Naive thymus-derived CD4-positive, alpha-beta T cell (primary cell): Measurements from ENCODE around the gene LIMA1. TPM values are rescaled to one million over a fixed set of nuclear protein-coding genes. Genes with fewer than 3 reads are reported as not detected.
"Not testable (repeated sequence)": the region's sequence is repeated elsewhere in the genome, so short reads cannot be mapped to it uniquely, and the experiment has no call there.

Experiments
- ATAC-seq: fragments of 150-1000 bp; cut with Tn5 transposase; 2 replicates; pipeline ENCODE4 v1.10.0; 2021; ENCODE audit warnings: mild to moderate bottlenecking, moderate library complexity
- CTCF ChIA-PET: fragments of 350-600 bp; sonication (Branson Sonifier 250); formaldehyde crosslinking; loops from one replicate; lab custom pipeline; 2021; ENCODE audit warnings: antibody characterized with exemption; lab: Charles Lee
- POLR2A ChIA-PET: fragments of 350-600 bp; sonication (Branson Sonifier 250); formaldehyde crosslinking; loops from one replicate; lab custom pipeline; 2021; ENCODE audit warnings: antibody characterized with exemption, inconsistent platforms; lab: Charles Lee
- DNase-seq, 9 donors: peaks; one replicate each; pipeline versions ENCODE4 v3.0.0 to v3.0.0-alpha.2; 2020 to 2022; ENCODE audit warnings: mixed read lengths in 1 of 9
- H3K27ac ChIP-seq: one replicate; pipeline ENCODE4 v1.7.0; 2013; ENCODE audit warnings: mild to moderate bottlenecking, low read depth, low read length, moderate library complexity
- H3K27me3 ChIP-seq, 2 donors: one replicate each; pipeline ENCODE4 v1.7.0; 2013; ENCODE audit warnings: low read length in 2 of 2, mild to moderate bottlenecking in 2 of 2, moderate library complexity in 2 of 2; ENCODE audit not compliant: control insufficient read depth in 2 of 2, insufficient read depth in 2 of 2
- H3K36me3 ChIP-seq, 3 experiments: 1 replicate in 2 of 3; 2 replicates in 1 of 3; pipeline ENCODE4 v1.7.0; 2013; ENCODE audit warnings: low read length in 3 of 3, mild to moderate bottlenecking in 3 of 3, moderate library complexity in 1 of 3; ENCODE audit not compliant: insufficient read depth in 3 of 3, control insufficient read depth in 2 of 3
- H3K4me1 ChIP-seq, 2 donors: one replicate each; pipeline ENCODE4 v1.7.0; 2013; ENCODE audit warnings: low read length in 2 of 2, mild to moderate bottlenecking in 2 of 2, moderate library complexity in 1 of 2; ENCODE audit not compliant: control insufficient read depth in 2 of 2, insufficient read depth in 2 of 2
- H3K4me3 ChIP-seq: 2 replicates; pipeline ENCODE4 v1.7.0; 2013; ENCODE audit warnings: mild to moderate bottlenecking, low read length
- H3K9me3 ChIP-seq, 3 experiments: 1 replicate in 2 of 3; 2 replicates in 1 of 3; pipeline ENCODE4 v1.7.0; 2013; ENCODE audit warnings: low read length in 3 of 3; ENCODE audit not compliant: control insufficient read depth in 2 of 3
- H3K27ac Mint-ChIP-seq, 9 donors: one replicate each; pipeline ENCODE4 v1.8.0; 2020 to 2022; ENCODE audit warnings: mixed read lengths in 9 of 9, mild to moderate bottlenecking in 8 of 9, moderate library complexity in 5 of 9, inconsistent platforms in 2 of 9
- H3K27me3 Mint-ChIP-seq, 5 donors: one replicate each; pipeline ENCODE4 v1.8.0; 2021 to 2022; ENCODE audit warnings: mixed read lengths in 5 of 5, mild to moderate bottlenecking in 1 of 5
- H3K36me3 Mint-ChIP-seq, 5 donors: one replicate each; pipeline ENCODE4 v1.8.0; 2020 to 2022; ENCODE audit warnings: mixed read lengths in 5 of 5, mild to moderate bottlenecking in 3 of 5, inconsistent platforms in 1 of 5
- H3K4me1 Mint-ChIP-seq, 7 donors: one replicate each; pipeline ENCODE4 v1.8.0; 2020 to 2022; ENCODE audit warnings: mixed read lengths in 7 of 7, mild to moderate bottlenecking in 3 of 7, inconsistent platforms in 1 of 7
- H3K4me3 Mint-ChIP-seq, 10 donors: one replicate each; pipeline ENCODE4 v1.8.0; 2020 to 2022; ENCODE audit warnings: mild to moderate bottlenecking in 10 of 10, mixed read lengths in 10 of 10, moderate library complexity in 6 of 10, inconsistent platforms in 2 of 10
- H3K9me3 Mint-ChIP-seq, 11 donors: one replicate each; pipeline ENCODE4 v1.8.0; 2020 to 2022; ENCODE audit warnings: mixed read lengths in 11 of 11, mild to moderate bottlenecking in 4 of 11, inconsistent platforms in 1 of 11, moderate library complexity in 1 of 11
- intact Hi-C, 2 donors: fragments of 100-400 bp; cut with micrococcal nuclease; formaldehyde crosslinking; loops; one replicate each; pipeline ENCODE4 v1.15.1; 2023
- polyA plus RNA-seq, 2 donors: library from polyadenylated mRNA; unstranded; fragments of 300-500 nt; fragmentation: Illumina TruSeq; gene quantifications; one replicate each; pipeline ENCODE4 v1.2.3, GENCODE V29; 2021
- total RNA-seq, 6 experiments: library from RNA in 5 of 6; stranded (reverse) in 5 of 6; gene quantifications; 1 replicate in 5 of 6; 2 replicates in 1 of 6; pipeline ENCODE4 v1.2.3 and lab custom pipeline; 2021 to 2026

Gene LIMA1
- total and polyA plus RNA-seq, 7 experiments from 2014 or later: 5.4 to 33.6 (median 11.2) TPM

DNA sequence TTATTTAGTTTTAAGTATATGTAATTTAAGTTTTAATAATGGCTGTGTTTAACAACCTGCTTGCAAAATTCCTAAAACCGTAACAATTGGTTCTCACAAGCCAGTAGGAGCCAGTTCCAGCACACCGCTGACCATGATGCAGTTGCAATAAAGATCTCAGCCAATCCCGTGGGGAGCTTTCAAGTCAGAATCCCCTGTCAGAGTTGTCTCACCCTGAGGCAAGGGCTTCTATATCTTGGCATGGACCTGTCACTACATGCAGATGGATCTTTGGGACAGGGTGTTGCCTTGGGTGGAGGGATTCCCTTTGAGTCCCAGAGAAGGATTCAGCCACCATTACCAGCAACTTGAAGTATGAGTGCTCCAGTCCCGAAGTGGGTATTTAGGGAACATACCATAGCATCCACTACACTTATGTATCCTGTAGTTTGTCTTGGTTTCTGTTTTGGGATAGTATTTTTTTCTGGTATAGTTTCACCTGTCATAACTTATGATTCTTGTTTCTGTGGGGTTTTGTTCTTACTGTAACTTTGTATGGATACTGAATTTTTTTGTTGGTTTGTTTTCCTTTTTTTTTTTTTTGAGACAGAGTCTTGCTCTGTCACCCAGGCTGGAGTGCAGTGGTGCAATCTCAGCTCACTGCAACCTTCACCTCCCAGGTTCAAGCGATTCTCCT is 30.1 kb upstream of the LIMA1 start:
- H3K27me3 Mint-ChIP-seq: no peaks in the 10 kb centered on the region
- no peak overlapping the region for H3K4me3 Mint-ChIP-seq
- intact Hi-C loops: loop anchor here in 1 of 2 donors (5.0 kb wide), 2 partner anchors 101 to 181 kb away; no protein-coding TSS in a partner anchor
- peaks cover 0 to 3% (median 0%) of the 10 kb centered on the region in 7 donors for H3K4me1 Mint-ChIP-seq
- H3K27ac Mint-ChIP-seq: no peak overlapping the region
- ATAC-seq (no peak), DNase-seq (no peak)
- no peaks in the 10 kb centered on the region for H3K27me3 ChIP-seq
- H3K9me3 ChIP-seq: no peaks in the 10 kb centered on the region
- no peaks in the 10 kb centered on the region for H3K36me3 ChIP-seq
- CTCF ChIA-PET: no interaction called here
- peaks cover 0 to 12% (median 0%) of the 10 kb centered on the region in 5 donors for H3K36me3 Mint-ChIP-seq
- H3K4me1 ChIP-seq: no peaks in the 10 kb centered on the region
- no peaks in the 10 kb centered on the region for H3K9me3 Mint-ChIP-seq
- H3K27ac ChIP-seq: no peak overlapping the region
- no peak overlapping the region for H3K4me3 ChIP-seq
- POLR2A ChIA-PET: no interaction called here

GRCh38 chr12:50311858-50312609 is 28.7 kb upstream of the LIMA1 start:
- H3K4me3 Mint-ChIP-seq, H3K4me1 ChIP-seq, H3K27me3 ChIP-seq, H3K9me3 ChIP-seq, H3K27me3 Mint-ChIP-seq, POLR2A ChIA-PET, H3K9me3 Mint-ChIP-seq, ATAC-seq, H3K4me3 ChIP-seq, H3K36me3 ChIP-seq, H3K27ac ChIP-seq, DNase-seq, CTCF ChIA-PET, H3K4me1 Mint-ChIP-seq: not testable (repeated sequence)
- Mint-ChIP-seq H3K36me3 (peaks cover 0 to 12% (median 0%) of the 10 kb centered on the region in 5 donors), H3K27ac (peak overlapping the region in 1 of 9 donors; percentile 1)
- intact Hi-C loops: loop anchor here in 1 of 2 donors (5.0 kb wide), 2 partner anchors 100 to 180 kb away; no protein-coding TSS in a partner anchor

- CTCF ChIA-PET: interaction anchor here (0.6 kb wide), 1 partner anchor 72 kb away, joined by 4 read pairs; no protein-coding TSS in a partner anchor
- POLR2A ChIA-PET: no interaction called here
- H3K27me3 Mint-ChIP-seq: no peaks in the 10 kb centered on the region
- Histone ChIP-seq H3K27ac (no peak overlapping the region), H3K4me1 (no peaks in the 10 kb centered on the region), H3K9me3 (no peaks in the 10 kb centered on the region), H3K27me3 (no peaks in the 10 kb centered on the region), H3K4me3 (no peak overlapping the region), H3K36me3 (no peaks in the 10 kb centered on the region)
- ATAC-seq (no peak), DNase-seq (no peak)
- peaks cover 0 to 12% (median 0%) of the 10 kb centered on the region in 5 donors for H3K36me3 Mint-ChIP-seq
- intact Hi-C loops: loop anchor here in 1 of 2 donors (5.0 kb wide), 2 partner anchors 98 to 178 kb away; no protein-coding TSS in a partner anchor
- H3K9me3 Mint-ChIP-seq: peaks cover 0 to 2% (median 0%) of the 10 kb centered on the region in 11 donors
- H3K4me1 Mint-ChIP-seq: peaks cover 0 to 3% (median 0%) of the 10 kb centered on the region in 7 donors
- no peak overlapping the region for H3K27ac Mint-ChIP-seq
- no peak overlapping the region for H3K4me3 Mint-ChIP-seq
Measured at GRCh38 chr12:50309950-50310349, 26.6 kb upstream of the LIMA1 start.

- no peak overlapping the region for H3K27ac ChIP-seq
- ATAC-seq (no peak), DNase-seq (no peak)
- no peaks in the 10 kb centered on the region for H3K4me1 ChIP-seq
- H3K36me3 ChIP-seq: no peaks in the 10 kb centered on the region
- no peaks in the 10 kb centered on the region for H3K27me3 ChIP-seq
- Mint-ChIP-seq H3K9me3 (peaks cover 0 to 2% (median 0%) of the 10 kb centered on the region in 11 donors), H3K36me3 (no peaks in the 10 kb centered on the region), H3K4me3 (no peak overlapping the region), H3K27me3 (no peaks in the 10 kb centered on the region), H3K27ac (no peak overlapping the region), H3K4me1 (no peaks in the 10 kb centered on the region)
- H3K9me3 ChIP-seq: no peaks in the 10 kb centered on the region
- H3K4me3 ChIP-seq: no peak overlapping the region
- intact Hi-C loops: no loop called here
- ChIA-PET POLR2A (no interaction called here), CTCF (no interaction called here)
Measured at GRCh38 chr12:50302686-50303085, 19.4 kb upstream of the LIMA1 start.

DNA sequence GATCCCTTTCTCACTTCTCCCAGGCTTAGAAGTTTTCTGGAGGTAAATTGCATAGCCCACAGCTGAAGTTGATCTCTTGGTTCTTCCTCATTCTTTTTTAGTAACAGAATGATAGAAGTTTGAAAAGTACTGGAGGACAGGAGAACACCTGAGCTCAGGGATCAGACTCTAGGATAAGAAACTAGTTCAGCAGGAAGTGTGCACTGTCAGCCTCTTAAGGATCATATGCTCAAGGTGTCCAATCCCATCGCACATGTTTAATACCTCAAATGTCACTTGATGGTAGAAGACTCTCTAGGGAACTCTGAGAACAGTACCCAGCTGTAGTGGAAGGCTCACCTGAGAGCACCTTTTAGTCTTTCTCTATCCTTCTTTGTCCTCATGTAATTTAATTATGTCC is 14.7 kb upstream of the LIMA1 start:
- DNase-seq (no peak), ATAC-seq (no peak)
- Mint-ChIP-seq H3K9me3 (peaks cover 0 to 1% (median 0%) of the 10 kb centered on the region in 11 donors), H3K27me3 (no peaks in the 10 kb centered on the region), H3K4me3 (no peak overlapping the region), H3K4me1 (peaks cover 0 to 4% (median 0%) of the 10 kb centered on the region in 7 donors), H3K27ac (peak overlapping the region in 1 of 9 donors; percentile 1), H3K36me3 (peaks cover 0 to 6% (median 2%) of the 10 kb centered on the region in 5 donors)
- no peaks in the 10 kb centered on the region for H3K9me3 ChIP-seq
- POLR2A ChIA-PET: no interaction called here
- H3K27ac ChIP-seq: no peak overlapping the region
- H3K36me3 ChIP-seq: no peaks in the 10 kb centered on the region
- no peak overlapping the region for H3K4me3 ChIP-seq
- CTCF ChIA-PET: no interaction called here
- H3K4me1 ChIP-seq: no peaks in the 10 kb centered on the region
- intact Hi-C loops: no loop called here
- no peaks in the 10 kb centered on the region for H3K27me3 ChIP-seq

- peaks cover 0 to 9% (median 5%) of the 10 kb centered on the region in 5 donors for H3K36me3 Mint-ChIP-seq
- ChIA-PET POLR2A (no interaction called here), CTCF (no interaction called here)
- H3K27me3 Mint-ChIP-seq: no peaks in the 10 kb centered on the region
- DNase-seq (no peak), ATAC-seq (no peak)
- H3K27ac Mint-ChIP-seq: no peak overlapping the region
- Histone ChIP-seq H3K36me3 (no peaks in the 10 kb centered on the region), H3K27ac (no peak overlapping the region), H3K4me1 (no peaks in the 10 kb centered on the region), H3K27me3 (no peaks in the 10 kb centered on the region), H3K9me3 (no peaks in the 10 kb centered on the region), H3K4me3 (no peak overlapping the region)
- peaks cover 0 to 2% (median 0%) of the 10 kb centered on the region in 11 donors for H3K9me3 Mint-ChIP-seq
- H3K4me3 Mint-ChIP-seq: no peak overlapping the region
- intact Hi-C loops: no loop called here
- H3K4me1 Mint-ChIP-seq: peaks cover 0 to 6% (median 0%) of the 10 kb centered on the region in 7 donors
Measured at GRCh38 chr12:50297027-50297426, 13.7 kb upstream of the LIMA1 start.
